NCI-H146 treated with DMSO at 0.1 percent for 48 hours (cell line): ENCODE results near the gene GYS2.

Source experiments
- DNase-seq: peaks from one replicate; lab custom pipeline; 2025; ENCODE audit not compliant: unreplicated experiment; lab: John Stamatoyannopoulos, UW

The GYS2 gene

GRCh38 chr12:21558100-21558679 is 46.5 kb downstream of the GYS2 start:
- DNase-seq: no peak

GRCh38 chr12:21553329-21553675 is 51.3 kb downstream of the GYS2 start:
- no peak for DNase-seq

- DNase-seq: no peak
Observed at GRCh38 chr12:21552635-21553328, 51.9 kb downstream of the GYS2 start.

DNA sequence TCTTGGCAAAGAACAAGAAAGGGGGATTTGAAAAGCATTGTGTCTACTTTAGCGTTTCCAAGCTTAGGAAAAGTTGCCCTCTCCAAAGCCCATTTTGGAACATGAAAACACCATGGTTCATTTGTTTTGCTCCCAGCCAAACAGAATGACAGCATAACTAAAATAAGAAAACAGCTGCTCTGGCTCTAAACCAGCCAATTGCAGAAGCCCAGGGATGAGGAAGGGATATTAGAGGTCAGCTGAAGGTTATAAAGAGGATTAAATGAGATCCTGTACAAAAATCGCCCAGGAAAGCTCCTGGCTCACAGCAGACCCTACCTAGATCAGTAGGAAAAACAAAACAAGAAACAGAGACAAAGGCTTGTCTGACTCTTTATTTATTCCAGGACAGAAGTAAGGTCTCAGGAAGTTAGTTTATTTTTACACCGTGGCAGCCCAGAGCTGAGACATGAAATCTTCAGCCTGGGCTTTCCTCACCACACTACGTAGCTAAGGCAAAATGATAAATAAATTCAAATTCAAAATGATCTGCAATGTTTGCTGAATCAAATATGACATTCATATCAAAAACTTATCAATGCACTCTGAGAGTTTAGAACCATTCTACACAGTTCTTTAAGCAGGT is 52.7 kb downstream of the GYS2 start:
- no peak for DNase-seq

GRCh38 chr12:21547437-21547836 is 57.2 kb downstream of the GYS2 start:
- no peak for DNase-seq

GRCh38 chr12:21546716-21547115 is 57.9 kb downstream of the GYS2 start:
- no peak for DNase-seq

- DNase-seq: no peak
Observed at GRCh38 chr12:21545557-21545956, 59.1 kb downstream of the GYS2 start.

- no peak for DNase-seq
Observed at GRCh38 chr12:21543151-21543550, 61.5 kb downstream of the GYS2 start.

GRCh38 chr12:21542403-21542802 is 62.2 kb downstream of the GYS2 start:
- DNase-seq: no peak

GRCh38 chr12:21541773-21542172 is 62.9 kb downstream of the GYS2 start:
- peak; percentile 97 for DNase-seq

- peak; percentile 60 for DNase-seq
Observed at GRCh38 chr12:21539797-21540196, 64.8 kb downstream of the GYS2 start.

- no peak for DNase-seq
Observed at GRCh38 chr12:21538061-21538653, 66.5 kb downstream of the GYS2 start.

DNA sequence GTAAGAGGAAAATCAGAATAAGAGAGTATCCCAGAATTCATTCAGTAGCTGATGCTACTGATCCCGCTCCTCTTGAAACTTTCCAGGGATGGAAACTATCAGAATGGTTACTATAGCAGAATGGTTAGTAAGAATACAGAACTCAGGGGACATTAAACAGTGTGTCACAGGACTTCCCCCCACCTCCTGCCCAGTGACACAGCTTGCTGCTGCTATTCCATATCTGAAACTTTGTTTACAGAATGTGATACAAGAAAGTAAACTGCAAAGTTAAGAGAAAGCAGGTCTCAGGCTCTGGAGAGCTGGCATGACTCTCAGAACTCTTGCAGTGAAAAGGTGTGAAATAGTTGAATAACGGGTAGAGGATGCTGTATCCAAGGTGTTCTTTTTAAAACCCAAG is 75.2 kb downstream of the GYS2 start:
- DNase-seq: no peak

- no peak for DNase-seq
Observed at GRCh38 chr12:21528953-21529352, 75.7 kb downstream of the GYS2 start.

GRCh38 chr12:21527451-21528180 is 77.0 kb downstream of the GYS2 start:
- peak; percentile 74 for DNase-seq

GRCh38 chr12:21526721-21527345 is 77.8 kb downstream of the GYS2 start:
- DNase-seq: peak; percentile 81

DNA sequence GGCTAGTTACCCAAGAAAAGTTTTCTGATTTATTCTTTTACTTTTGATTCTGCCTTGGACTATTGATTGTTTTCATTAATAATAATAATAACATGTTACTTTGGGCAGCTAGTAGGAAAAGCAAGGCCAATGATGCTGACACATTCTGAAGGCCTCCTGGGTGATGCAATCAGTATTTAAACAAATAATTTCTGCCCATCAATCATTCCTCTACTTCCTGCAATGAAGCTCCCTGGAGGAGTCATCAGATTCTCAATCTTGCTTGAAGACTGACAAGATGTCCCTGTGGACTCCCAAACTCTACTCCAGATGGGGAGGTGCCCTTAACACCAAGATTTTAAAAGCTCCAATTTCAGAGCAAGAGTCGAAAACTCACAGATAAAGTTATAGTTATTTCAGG is 78.6 kb downstream of the GYS2 start, which contains the start of gene SPX:
Gene SPX (plus strand): TSS at position 244 of the 400 bp plus-strand sequence. CDS start 177 bp downstream, outside the sequence.
- no peak for DNase-seq

DNA sequence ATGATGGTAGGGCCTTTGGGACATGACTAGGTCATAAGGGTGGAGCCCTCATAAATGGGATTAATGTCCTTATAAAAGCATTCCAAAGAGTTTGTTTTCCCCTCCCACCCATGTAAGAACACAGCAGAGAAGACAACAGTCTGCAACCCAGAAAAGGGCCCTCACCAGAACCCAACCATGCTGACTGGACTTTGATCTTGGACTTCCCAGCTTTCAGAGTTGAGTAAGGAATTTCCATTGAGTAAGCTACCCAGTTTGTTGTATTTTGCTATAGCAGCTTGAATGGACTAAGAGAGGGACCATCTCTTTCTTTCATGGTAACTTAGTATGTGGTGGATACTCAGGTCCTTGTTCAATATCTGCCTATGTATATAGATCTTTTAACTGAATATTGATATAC is 81.5 kb downstream of the GYS2 start:
- no peak for DNase-seq

- DNase-seq: peak; percentile 70
Observed at GRCh38 chr12:21521541-21521940, 83.1 kb downstream of the GYS2 start.

DNA sequence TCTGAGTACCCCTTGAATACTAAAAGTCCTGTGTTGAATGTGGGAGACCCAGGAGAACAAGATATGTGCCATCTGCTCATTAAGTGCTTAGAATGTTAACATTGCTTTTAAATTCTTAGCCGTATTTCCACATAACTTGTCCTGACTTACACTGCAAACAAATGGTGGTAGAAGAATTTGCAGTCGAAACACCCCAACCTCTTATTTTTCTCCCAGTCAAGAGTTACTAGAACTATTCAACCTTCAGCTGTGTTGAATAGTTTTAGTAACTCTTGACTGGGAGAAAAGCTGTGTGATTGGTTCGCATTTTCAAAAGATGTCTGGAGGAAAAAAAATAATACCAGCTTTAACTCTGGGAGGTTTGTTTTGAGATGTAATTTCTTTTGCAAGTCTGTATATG is 86.2 kb downstream of the GYS2 start:
- no peak for DNase-seq

- no peak for DNase-seq
Observed at GRCh38 chr12:21516281-21516680, 88.4 kb downstream of the GYS2 start.
